Measurements from ENCODE around the gene CC2D1A. TPM values are rescaled to one million over a fixed set of nuclear protein-coding genes. Genes with fewer than 3 reads are reported as not detected.

Gene CC2D1A
- total and polyA plus RNA-seq, 2 experiments from 2014 or later, result 23.1 to 39.7 TPM

- H3K27me3 Mint-ChIP-seq (ENCODE audit: insufficient read depth, low read depth, poor library complexity), result peaks cover 20% of the 10 kb centered on the region
- no peaks in the 10 kb centered on the region for H3K9me2 ChIP-seq (ENCODE audit: insufficient read depth)
- H3K4me2 ChIP-seq, result no peak overlapping the region
- no peaks in the 10 kb centered on the region for H3K27me3 ChIP-seq (ENCODE audit: insufficient read depth)
- H3K9me3 Mint-ChIP-seq, result no peaks in the 10 kb centered on the region
- no peak overlapping the region for H3K4me3 ChIP-seq
- H3K36me3 ChIP-seq (ENCODE audit: insufficient read depth), result no peaks in the 10 kb centered on the region
- no peak overlapping the region for H2AFZ ChIP-seq
- H3K36me3 Mint-ChIP-seq (ENCODE audit: low read depth), result no peaks in the 10 kb centered on the region
- TF ChIP-seq STAT1 (IDR thresholded peaks at IDR 0.05; ENCODE audit: unreplicated experiment), result no peak
- no peak for TF ChIP-seq ZNF114 (CRISPR knock-in tag; IDR thresholded peaks at IDR 0.05)
- TF ChIP-seq JUNB (IDR thresholded peaks at IDR 0.05; ENCODE audit: unreplicated experiment), result no peak
- TF ChIP-seq, protein P1, sequence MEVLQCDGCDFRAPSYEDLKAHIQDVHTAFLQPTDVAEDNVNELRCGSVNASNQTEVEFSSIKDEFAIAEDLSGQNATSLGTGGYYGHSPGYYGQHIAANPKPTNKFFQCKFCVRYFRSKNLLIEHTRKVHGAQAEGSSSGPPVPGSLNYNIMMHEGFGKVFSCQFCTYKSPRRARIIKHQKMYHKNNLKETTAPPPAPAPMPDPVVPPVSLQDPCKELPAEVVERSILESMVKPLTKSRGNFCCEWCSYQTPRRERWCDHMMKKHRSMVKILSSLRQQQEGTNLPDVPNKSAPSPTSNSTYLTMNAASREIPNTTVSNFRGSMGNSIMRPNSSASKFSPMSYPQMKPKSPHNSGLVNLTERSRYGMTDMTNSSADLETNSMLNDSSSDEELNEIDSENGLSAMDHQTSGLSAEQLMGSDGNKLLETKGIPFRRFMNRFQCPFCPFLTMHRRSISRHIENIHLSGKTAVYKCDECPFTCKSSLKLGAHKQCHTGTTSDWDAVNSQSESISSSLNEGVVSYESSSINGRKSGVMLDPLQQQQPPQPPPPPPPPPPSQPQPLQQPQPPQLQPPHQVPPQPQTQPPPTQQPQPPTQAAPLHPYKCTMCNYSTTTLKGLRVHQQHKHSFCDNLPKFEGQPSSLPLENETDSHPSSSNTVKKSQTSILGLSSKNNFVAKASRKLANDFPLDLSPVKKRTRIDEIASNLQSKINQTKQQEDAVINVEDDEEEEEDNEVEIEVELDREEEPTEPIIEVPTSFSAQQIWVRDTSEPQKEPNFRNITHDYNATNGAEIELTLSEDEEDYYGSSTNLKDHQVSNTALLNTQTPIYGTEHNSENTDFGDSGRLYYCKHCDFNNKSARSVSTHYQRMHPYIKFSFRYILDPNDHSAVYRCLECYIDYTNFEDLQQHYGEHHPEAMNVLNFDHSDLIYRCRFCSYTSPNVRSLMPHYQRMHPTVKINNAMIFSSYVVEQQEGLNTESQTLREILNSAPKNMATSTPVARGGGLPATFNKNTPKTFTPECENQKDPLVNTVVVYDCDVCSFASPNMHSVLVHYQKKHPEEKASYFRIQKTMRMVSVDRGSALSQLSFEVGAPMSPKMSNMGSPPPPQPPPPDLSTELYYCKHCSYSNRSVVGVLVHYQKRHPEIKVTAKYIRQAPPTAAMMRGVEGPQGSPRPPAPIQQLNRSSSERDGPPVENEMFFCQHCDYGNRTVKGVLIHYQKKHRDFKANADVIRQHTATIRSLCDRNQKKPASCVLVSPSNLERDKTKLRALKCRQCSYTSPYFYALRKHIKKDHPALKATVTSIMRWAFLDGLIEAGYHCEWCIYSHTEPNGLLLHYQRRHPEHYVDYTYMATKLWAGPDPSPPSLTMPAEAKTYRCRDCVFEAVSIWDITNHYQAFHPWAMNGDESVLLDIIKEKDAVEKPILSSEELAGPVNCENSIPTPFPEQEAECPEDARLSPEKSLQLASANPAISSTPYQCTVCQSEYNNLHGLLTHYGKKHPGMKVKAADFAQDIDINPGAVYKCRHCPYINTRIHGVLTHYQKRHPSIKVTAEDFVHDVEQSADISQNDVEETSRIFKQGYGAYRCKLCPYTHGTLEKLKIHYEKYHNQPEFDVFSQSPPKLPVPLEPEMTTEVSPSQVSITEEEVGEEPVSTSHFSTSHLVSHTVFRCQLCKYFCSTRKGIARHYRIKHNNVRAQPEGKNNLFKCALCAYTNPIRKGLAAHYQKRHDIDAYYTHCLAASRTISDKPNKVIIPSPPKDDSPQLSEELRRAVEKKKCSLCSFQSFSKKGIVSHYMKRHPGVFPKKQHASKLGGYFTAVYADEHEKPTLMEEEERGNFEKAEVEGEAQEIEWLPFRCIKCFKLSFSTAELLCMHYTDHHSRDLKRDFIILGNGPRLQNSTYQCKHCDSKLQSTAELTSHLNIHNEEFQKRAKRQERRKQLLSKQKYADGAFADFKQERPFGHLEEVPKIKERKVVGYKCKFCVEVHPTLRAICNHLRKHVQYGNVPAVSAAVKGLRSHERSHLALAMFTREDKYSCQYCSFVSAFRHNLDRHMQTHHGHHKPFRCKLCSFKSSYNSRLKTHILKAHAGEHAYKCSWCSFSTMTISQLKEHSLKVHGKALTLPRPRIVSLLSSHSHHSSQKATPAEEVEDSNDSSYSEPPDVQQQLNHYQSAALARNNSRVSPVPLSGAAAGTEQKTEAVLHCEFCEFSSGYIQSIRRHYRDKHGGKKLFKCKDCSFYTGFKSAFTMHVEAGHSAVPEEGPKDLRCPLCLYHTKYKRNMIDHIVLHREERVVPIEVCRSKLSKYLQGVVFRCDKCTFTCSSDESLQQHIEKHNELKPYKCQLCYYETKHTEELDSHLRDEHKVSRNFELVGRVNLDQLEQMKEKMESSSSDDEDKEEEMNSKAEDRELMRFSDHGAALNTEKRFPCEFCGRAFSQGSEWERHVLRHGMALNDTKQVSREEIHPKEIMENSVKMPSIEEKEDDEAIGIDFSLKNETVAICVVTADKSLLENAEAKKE (CRISPR knock-in tag; IDR thresholded peaks at IDR 0.05), result no peak
- TF ChIP-seq, protein P2, sequence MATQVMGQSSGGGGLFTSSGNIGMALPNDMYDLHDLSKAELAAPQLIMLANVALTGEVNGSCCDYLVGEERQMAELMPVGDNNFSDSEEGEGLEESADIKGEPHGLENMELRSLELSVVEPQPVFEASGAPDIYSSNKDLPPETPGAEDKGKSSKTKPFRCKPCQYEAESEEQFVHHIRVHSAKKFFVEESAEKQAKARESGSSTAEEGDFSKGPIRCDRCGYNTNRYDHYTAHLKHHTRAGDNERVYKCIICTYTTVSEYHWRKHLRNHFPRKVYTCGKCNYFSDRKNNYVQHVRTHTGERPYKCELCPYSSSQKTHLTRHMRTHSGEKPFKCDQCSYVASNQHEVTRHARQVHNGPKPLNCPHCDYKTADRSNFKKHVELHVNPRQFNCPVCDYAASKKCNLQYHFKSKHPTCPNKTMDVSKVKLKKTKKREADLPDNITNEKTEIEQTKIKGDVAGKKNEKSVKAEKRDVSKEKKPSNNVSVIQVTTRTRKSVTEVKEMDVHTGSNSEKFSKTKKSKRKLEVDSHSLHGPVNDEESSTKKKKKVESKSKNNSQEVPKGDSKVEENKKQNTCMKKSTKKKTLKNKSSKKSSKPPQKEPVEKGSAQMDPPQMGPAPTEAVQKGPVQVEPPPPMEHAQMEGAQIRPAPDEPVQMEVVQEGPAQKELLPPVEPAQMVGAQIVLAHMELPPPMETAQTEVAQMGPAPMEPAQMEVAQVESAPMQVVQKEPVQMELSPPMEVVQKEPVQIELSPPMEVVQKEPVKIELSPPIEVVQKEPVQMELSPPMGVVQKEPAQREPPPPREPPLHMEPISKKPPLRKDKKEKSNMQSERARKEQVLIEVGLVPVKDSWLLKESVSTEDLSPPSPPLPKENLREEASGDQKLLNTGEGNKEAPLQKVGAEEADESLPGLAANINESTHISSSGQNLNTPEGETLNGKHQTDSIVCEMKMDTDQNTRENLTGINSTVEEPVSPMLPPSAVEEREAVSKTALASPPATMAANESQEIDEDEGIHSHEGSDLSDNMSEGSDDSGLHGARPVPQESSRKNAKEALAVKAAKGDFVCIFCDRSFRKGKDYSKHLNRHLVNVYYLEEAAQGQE (IDR thresholded peaks at IDR 0.05; ENCODE audit: unreplicated experiment), result no peak
- H3K4me1 Mint-ChIP-seq, result peaks cover 7% of the 10 kb centered on the region
- H3K79me2 ChIP-seq (replicated peaks; ENCODE audit: insufficient read depth), result no peaks in the 10 kb centered on the region
- no peak for DNase-seq (ENCODE audit: low spot score)
- no peak overlapping the region for H3K27ac Mint-ChIP-seq
- H3K4me1 ChIP-seq (ENCODE audit: insufficient read depth), result peaks cover 6% of the 10 kb centered on the region
- no peak overlapping the region; the same call in 2 of the 3 replicates for H3K4me3 Mint-ChIP-seq
- no peak for ATAC-seq
- H4K20me1 ChIP-seq (replicated peaks; ENCODE audit: insufficient read depth), result no peaks in the 10 kb centered on the region
- no peak overlapping the region for H3K27ac ChIP-seq (ENCODE audit: low read depth)
- peaks cover 2% of the 10 kb centered on the region; the same call in 1 of the 2 replicates for H3F3A ChIP-seq (replicated peaks; ENCODE audit: low read depth)
Measured at GRCh38 chr19:13856497-13856896, 49.5 kb upstream of the CC2D1A start.
